A549 (cell line): Measurements from ENCODE around the gene TMEM129. TPM values are rescaled to one million over a fixed set of nuclear protein-coding genes. Genes with fewer than 3 reads are reported as not detected.

ENCODE experiments used
- ATAC-seq, 2 experiments: fragments of 200-7000 bp in 1 of 2; fragments of >200 bp in 1 of 2; cut with Nextera tagmentation in 1 of 2; cut with Tn5 transposase in 1 of 2; 3 replicates each; pipeline versions ENCODE4 v1.8.0 to v1.9.1; 2018 to 2020; ENCODE audit warnings: mild to moderate bottlenecking in 1 of 2, moderate library complexity in 1 of 2
- CTCF ChIA-PET: fragments of 300-600 bp; sonication (Branson Sonifier 250); formaldehyde crosslinking; extraction: SDS; loops from one replicate; lab custom pipeline; 2021; ENCODE audit warnings: antibody characterized with exemption, inconsistent platforms; lab: Yijun Ruan, JAX
- POLR2A ChIA-PET: fragments of 350-600 bp; formaldehyde crosslinking; extraction: SDS; loops from one replicate; lab custom pipeline; 2021; ENCODE audit warnings: antibody characterized with exemption, inconsistent platforms; lab: Yijun Ruan, JAX
- DNase-seq, 2 experiments: peaks; one replicate each; pipeline versions ENCODE4 v3.0.0 to v3.0.0-alpha.2; 2011 to 2016; ENCODE audit warnings: low read depth in 1 of 2, low spot score in 1 of 2
- FAIRE-seq: peaks from 2 replicates; lab custom pipeline; 2011; peaks lifted over from hg19 to GRCh38; lab: Jason Lieb, UNC
- H3K27ac ChIP-seq, 2 experiments: fragments of >200 bp; sonication (Bioruptor Twin); formaldehyde crosslinking; 3 replicates each; pipeline ENCODE4 v1.5.1; 2016 to 2017
- H3K4me1 ChIP-seq: fragments of >200 bp; sonication (Bioruptor Twin); formaldehyde crosslinking; 3 replicates; pipeline ENCODE4 v1.6.1; 2016
- H3K4me2 ChIP-seq: fragments of >200 bp; sonication (Bioruptor Twin); formaldehyde crosslinking; 3 replicates; pipeline ENCODE4 v1.6.1; 2016
- H3K4me3 ChIP-seq: fragments of >200 bp; sonication (Bioruptor Twin); formaldehyde crosslinking; 3 replicates; pipeline ENCODE4 v1.5.1; 2016
- H3K9me3 ChIP-seq: fragments of >200 bp; sonication (Bioruptor Twin); formaldehyde crosslinking; 3 replicates; pipeline ENCODE4 v1.6.1; 2016
- BHLHE40 ChIP-seq: IDR thresholded peaks from 2 replicates; pipeline ENCODE4 v1.6.1; 2012; ENCODE audit warnings: low read depth, low read length, inconsistent platforms
- MAFK ChIP-seq: fragments of 450-650 bp; IDR thresholded peaks from 2 replicates; pipeline ENCODE4 v1.6.1; 2014; ENCODE audit not compliant: partially characterized antibody
- RFX5 ChIP-seq: fragments of 450-650 bp; IDR thresholded peaks from 2 replicates; pipeline ENCODE4 v1.7.1; 2014; ENCODE audit warnings: antibody characterized with exemption, mild to moderate bottlenecking, moderate library complexity
- TP53 ChIP-seq: fragments of 250-450 bp; sonication (Bioruptor Pico); IDR thresholded peaks from 2 replicates; pipeline ENCODE4 v1.5.0; 2021; ENCODE audit warnings: mild to moderate bottlenecking, moderate library complexity
- ZFP36 ChIP-seq: fragments of 450-650 bp; IDR thresholded peaks from 2 replicates; pipeline ENCODE4 v1.6.1; 2014; ENCODE audit warnings: borderline replicate concordance; ENCODE audit not compliant: partially characterized antibody
- WGBS: methylation state at CpG from one replicate; pipeline ENCODE4 v1.1.6; 2017; ENCODE audit errors: missing lambda C conversion rate; 5-methylcytosine and 5-hydroxymethylcytosine counted together
- polyA plus RNA-seq, 4 experiments: library from polyadenylated mRNA; depleted of rRNA in 3 of 4; stranded (reverse); fragments of >200 nt; fragmentation: RNase III in 1 of 4; extraction: RNeasy Plus Mini Kit Qiagen cat#74134 plus additional on column Dnase treatment in 1 of 4; gene quantifications; 2 replicates in 3 of 4; 3 replicates in 1 of 4; pipeline ENCODE4 v1.2.3, GENCODE V29; 2011 to 2017
- small RNA-seq, 6 experiments: library from RNA; depleted of rRNA; stranded (forward); fragments of <200 nt; gene quantifications; one replicate each; pipeline ENCODE3, GENCODE V24; 2012
- TF ChIP-seq, protein P1 (sequence below): fragments of 200-600 bp; sonication (generic); IDR thresholded peaks from 2 replicates; pipeline ENCODE4 v1.6.1; 2016; ENCODE audit warnings: antibody characterized with exemption, mild to moderate bottlenecking, moderate library complexity
- TF ChIP-seq, protein P2 (sequence below): fragments of >200 bp; sonication (Bioruptor Twin); formaldehyde crosslinking; IDR thresholded peaks from 2 replicates; pipeline ENCODE4 v1.6.1; 2016
- TF ChIP-seq, protein P3 (sequence below): fragments of 250-450 bp; sonication (Bioruptor Pico); IDR thresholded peaks from 2 replicates; pipeline ENCODE4 v1.5.0; 2020; ENCODE audit warnings: low read depth, mild to moderate bottlenecking, moderate library complexity
- TF ChIP-seq, protein P4 (sequence below): IDR thresholded peaks from 2 replicates; pipeline ENCODE4 v1.6.1; 2012

The TMEM129 gene
- polyA plus RNA-seq, 2 of the 4 experiments (the other 2 are of a cell fraction): 12.7 to 20.4 TPM

DNA sequence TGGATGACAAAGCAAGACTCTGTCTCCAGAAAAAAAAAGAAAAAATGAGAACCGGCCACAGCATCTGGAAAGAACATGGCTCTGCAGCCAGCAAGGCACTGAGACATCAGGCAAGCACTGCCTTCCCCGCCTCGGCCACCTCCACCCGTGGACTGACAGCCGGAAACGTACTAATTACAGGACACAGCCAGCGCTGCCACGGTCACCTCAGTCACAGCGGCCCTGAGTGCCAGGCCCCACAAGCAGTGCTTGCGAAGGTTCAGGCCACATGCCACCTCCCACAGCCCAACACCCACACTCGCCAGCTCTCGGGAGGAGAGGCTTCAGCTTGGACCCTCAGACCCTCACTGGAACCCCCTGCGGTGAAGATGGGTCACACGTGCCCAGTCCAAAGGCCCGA lies 53.9 kb downstream of the TMEM129 start:
- Histone ChIP-seq H3K27ac (no peak overlapping the region), H3K4me3 (no peak overlapping the region), H3K4me1 (no peaks in the 10 kb centered on the region), H3K4me2 (no peak overlapping the region), H3K9me3 (no peaks in the 10 kb centered on the region)
- DNase-seq (no peak), ATAC-seq (no peak), FAIRE-seq (no peak)
- CTCF ChIA-PET: no interaction called here
- 82% methylated on average over 13 of the region's 15 CpGs for WGBS
- POLR2A ChIA-PET: no interaction called here
- TF ChIP-seq RFX5: no peak
- TF ChIP-seq, protein P1, sequence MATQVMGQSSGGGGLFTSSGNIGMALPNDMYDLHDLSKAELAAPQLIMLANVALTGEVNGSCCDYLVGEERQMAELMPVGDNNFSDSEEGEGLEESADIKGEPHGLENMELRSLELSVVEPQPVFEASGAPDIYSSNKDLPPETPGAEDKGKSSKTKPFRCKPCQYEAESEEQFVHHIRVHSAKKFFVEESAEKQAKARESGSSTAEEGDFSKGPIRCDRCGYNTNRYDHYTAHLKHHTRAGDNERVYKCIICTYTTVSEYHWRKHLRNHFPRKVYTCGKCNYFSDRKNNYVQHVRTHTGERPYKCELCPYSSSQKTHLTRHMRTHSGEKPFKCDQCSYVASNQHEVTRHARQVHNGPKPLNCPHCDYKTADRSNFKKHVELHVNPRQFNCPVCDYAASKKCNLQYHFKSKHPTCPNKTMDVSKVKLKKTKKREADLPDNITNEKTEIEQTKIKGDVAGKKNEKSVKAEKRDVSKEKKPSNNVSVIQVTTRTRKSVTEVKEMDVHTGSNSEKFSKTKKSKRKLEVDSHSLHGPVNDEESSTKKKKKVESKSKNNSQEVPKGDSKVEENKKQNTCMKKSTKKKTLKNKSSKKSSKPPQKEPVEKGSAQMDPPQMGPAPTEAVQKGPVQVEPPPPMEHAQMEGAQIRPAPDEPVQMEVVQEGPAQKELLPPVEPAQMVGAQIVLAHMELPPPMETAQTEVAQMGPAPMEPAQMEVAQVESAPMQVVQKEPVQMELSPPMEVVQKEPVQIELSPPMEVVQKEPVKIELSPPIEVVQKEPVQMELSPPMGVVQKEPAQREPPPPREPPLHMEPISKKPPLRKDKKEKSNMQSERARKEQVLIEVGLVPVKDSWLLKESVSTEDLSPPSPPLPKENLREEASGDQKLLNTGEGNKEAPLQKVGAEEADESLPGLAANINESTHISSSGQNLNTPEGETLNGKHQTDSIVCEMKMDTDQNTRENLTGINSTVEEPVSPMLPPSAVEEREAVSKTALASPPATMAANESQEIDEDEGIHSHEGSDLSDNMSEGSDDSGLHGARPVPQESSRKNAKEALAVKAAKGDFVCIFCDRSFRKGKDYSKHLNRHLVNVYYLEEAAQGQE: no peak
- no peak for TF ChIP-seq ZFP36
- no peak for TF ChIP-seq TP53 (CRISPR knock-in tag)

DNA sequence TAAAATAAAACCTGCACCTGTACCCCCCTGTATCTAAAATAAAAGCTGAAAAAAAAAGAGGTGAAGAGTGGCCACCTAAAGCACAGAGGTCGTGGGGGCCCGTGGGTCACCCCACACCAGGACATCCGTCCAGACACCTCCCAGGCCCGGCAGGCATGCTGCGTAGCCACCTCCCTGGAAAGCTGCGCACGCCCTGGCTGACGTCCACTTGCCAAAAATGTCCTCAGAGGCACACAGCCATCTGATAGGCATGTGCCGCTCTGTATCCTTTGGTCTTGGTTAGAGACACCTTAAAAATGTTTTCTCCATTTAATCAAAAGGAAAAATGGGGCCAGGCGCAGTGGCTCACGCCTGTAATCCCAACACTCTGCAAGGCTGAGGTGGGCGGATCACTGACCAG lies 54.7 kb downstream of the TMEM129 start:
- ATAC-seq (no peak), DNase-seq (no peak), FAIRE-seq (no peak)
- 65% methylated on average over 12 of the region's 12 CpGs for WGBS
- no peak for TF ChIP-seq BHLHE40
- TF ChIP-seq MAFK: no peak
- TF ChIP-seq, protein P2, sequence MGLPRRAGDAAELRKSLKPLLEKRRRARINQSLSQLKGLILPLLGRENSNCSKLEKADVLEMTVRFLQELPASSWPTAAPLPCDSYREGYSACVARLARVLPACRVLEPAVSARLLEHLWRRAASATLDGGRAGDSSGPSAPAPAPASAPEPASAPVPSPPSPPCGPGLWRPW: no peak
- TF ChIP-seq, protein P3, sequence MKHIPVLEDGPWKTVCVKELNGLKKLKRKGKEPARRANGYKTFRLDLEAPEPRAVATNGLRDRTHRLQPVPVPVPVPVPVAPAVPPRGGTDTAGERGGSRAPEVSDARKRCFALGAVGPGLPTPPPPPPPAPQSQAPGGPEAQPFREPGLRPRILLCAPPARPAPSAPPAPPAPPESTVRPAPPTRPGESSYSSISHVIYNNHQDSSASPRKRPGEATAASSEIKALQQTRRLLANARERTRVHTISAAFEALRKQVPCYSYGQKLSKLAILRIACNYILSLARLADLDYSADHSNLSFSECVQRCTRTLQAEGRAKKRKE (CRISPR knock-in tag): no peak
- TF ChIP-seq, protein P4, sequence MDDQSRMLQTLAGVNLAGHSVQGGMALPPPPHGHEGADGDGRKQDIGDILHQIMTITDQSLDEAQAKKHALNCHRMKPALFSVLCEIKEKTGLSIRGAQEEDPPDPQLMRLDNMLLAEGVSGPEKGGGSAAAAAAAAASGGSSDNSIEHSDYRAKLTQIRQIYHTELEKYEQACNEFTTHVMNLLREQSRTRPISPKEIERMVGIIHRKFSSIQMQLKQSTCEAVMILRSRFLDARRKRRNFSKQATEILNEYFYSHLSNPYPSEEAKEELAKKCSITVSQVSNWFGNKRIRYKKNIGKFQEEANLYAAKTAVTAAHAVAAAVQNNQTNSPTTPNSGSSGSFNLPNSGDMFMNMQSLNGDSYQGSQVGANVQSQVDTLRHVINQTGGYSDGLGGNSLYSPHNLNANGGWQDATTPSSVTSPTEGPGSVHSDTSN: no peak
- TF ChIP-seq, protein P1: no peak
- no peak overlapping the region for H3K4me2 ChIP-seq
- ChIA-PET CTCF (no interaction called here), POLR2A (no interaction called here)
- H3K4me1 ChIP-seq: no peaks in the 10 kb centered on the region
- H3K4me3 ChIP-seq: no peak overlapping the region
- H3K9me3 ChIP-seq: no peaks in the 10 kb centered on the region
- no peak overlapping the region for H3K27ac ChIP-seq

Small RNA genes lying within 50 kb of the gene (small RNA-seq; reads per million reads assigned to genes)
- 0 reads per million in 6 experiments for gene RF00019

Other genes starting within 250 kb of the TMEM129 start
- gene FAM53A, start 37.0 kb downstream of the TMEM129 start, polyA plus RNA-seq (2011; rRNA removed): 0.74 and 1.2 TPM in 2 replicates
- 0.56 to 1.1 TPM (median 0.87 TPM) in 3 replicates for gene FAM53A, start 37.0 kb downstream of the TMEM129 start, polyA plus RNA-seq (2017; fragmentation: RNase III; extraction: RNeasy Plus Mini Kit Qiagen cat#74134 plus additional on column Dnase treatment)
- 66.7 and 89.9 TPM in 2 replicates for gene SLBP, start 9.0 kb downstream of the TMEM129 start, polyA plus RNA-seq (2011; rRNA removed)
- 80.5 to 88.6 TPM (median 84.6 TPM) in 3 replicates for gene SLBP, start 9.0 kb downstream of the TMEM129 start, polyA plus RNA-seq (2017; fragmentation: RNase III; extraction: RNeasy Plus Mini Kit Qiagen cat#74134 plus additional on column Dnase treatment)
- 25.9 and 31.4 TPM in 2 replicates for gene TACC3, start 198 bp upstream of the TMEM129 start, polyA plus RNA-seq (2011; rRNA removed)
- 67.3 to 77.2 TPM (median 70.6 TPM) in 3 replicates for gene TACC3, start 198 bp upstream of the TMEM129 start, polyA plus RNA-seq (2017; fragmentation: RNase III; extraction: RNeasy Plus Mini Kit Qiagen cat#74134 plus additional on column Dnase treatment)
- gene FGFR3, start 72.0 kb upstream of the TMEM129 start, polyA plus RNA-seq (2011; rRNA removed): 1.6 and 1.9 TPM in 2 replicates
- 3.8 to 4.8 TPM (median 3.9 TPM) in 3 replicates for gene FGFR3, start 72.0 kb upstream of the TMEM129 start, polyA plus RNA-seq (2017; fragmentation: RNase III; extraction: RNeasy Plus Mini Kit Qiagen cat#74134 plus additional on column Dnase treatment)
- 18.6 and 20.2 TPM in 2 replicates for gene LETM1, start 134.8 kb upstream of the TMEM129 start, polyA plus RNA-seq (2011; rRNA removed)
- gene LETM1, start 134.8 kb upstream of the TMEM129 start, polyA plus RNA-seq (2017; fragmentation: RNase III; extraction: RNeasy Plus Mini Kit Qiagen cat#74134 plus additional on column Dnase treatment): 29.6 to 29.9 TPM (median 29.6 TPM) in 3 replicates
- 49.3 and 52.6 TPM in 2 replicates for gene NSD2, start 150.1 kb upstream of the TMEM129 start, polyA plus RNA-seq (2011; rRNA removed)
- 43.8 to 47.7 TPM (median 44.5 TPM) in 3 replicates for gene NSD2, start 150.1 kb upstream of the TMEM129 start, polyA plus RNA-seq (2017; fragmentation: RNase III; extraction: RNeasy Plus Mini Kit Qiagen cat#74134 plus additional on column Dnase treatment)